WTC11 (cell line): Measurements from ENCODE around the gene ACTRT3. TPM values are rescaled to one million over a fixed set of nuclear protein-coding genes. Genes with fewer than 3 reads are reported as not detected.

ENCODE experiments used
- ATAC-seq: fragments of 200-7000 bp; cut with Tn5 transposase; 2 replicates; pipeline ENCODE4 v1.10.0; 2021; ENCODE audit warnings: mild to moderate bottlenecking, moderate library complexity
- CTCF ChIA-PET: fragments of 300-600 bp; sonication (Branson Sonifier 250); formaldehyde crosslinking; loops from one replicate; lab custom pipeline; 2021; ENCODE audit warnings: antibody characterized with exemption; lab: Charles Lee
- POLR2A ChIA-PET: fragments of 350-600 bp; sonication (Branson Sonifier 250); formaldehyde crosslinking; loops from one replicate; lab custom pipeline; 2021; ENCODE audit warnings: antibody characterized with exemption; lab: Charles Lee
- DNase-seq: peaks from one replicate; pipeline ENCODE4 v3.0.0; 2021; ENCODE audit warnings: low spot score
- H3K27ac Mint-ChIP-seq: 2 replicates; pipeline ENCODE4 v1.8.0; 2021; ENCODE audit warnings: mixed read lengths
- H3K27me3 Mint-ChIP-seq: 2 replicates; pipeline ENCODE4 v1.8.0; 2021; ENCODE audit warnings: low read depth, mild to moderate bottlenecking, moderate library complexity, mixed read lengths
- H3K36me3 Mint-ChIP-seq: 2 replicates; pipeline ENCODE4 v1.8.0; 2021; ENCODE audit warnings: mixed read lengths
- H3K4me1 Mint-ChIP-seq: 2 replicates; pipeline ENCODE4 v1.8.0; 2022; ENCODE audit warnings: mixed read lengths
- H3K4me3 Mint-ChIP-seq: 2 replicates; pipeline ENCODE4 v1.8.0; 2021; ENCODE audit warnings: mild to moderate bottlenecking, moderate library complexity, mixed read lengths
- H3K9me3 Mint-ChIP-seq: 2 replicates; pipeline ENCODE4 v1.8.0; 2021; ENCODE audit warnings: mixed read lengths
- CREM ChIP-seq: sonication (generic); formaldehyde crosslinking; IDR thresholded peaks from 2 replicates; pipeline ENCODE4 v1.8.1; 2022; ENCODE audit warnings: mild to moderate bottlenecking, missing genetic modification reagents, moderate library complexity
- ETV6 ChIP-seq: sonication (generic); formaldehyde crosslinking; IDR thresholded peaks from 2 replicates; pipeline ENCODE4 v1.8.1; 2022; ENCODE audit warnings: mild to moderate bottlenecking, missing genetic modification reagents
- FOXK1 ChIP-seq: sonication (generic); formaldehyde crosslinking; IDR thresholded peaks from 2 replicates; pipeline ENCODE4 v1.8.0; 2022; ENCODE audit warnings: mild to moderate bottlenecking, moderate library complexity, missing genetic modification reagents
- GTF2I ChIP-seq: fragments of 250-450 bp; sonication (Bioruptor Pico); conservative IDR thresholded peaks from 2 replicates; pipeline ENCODE4 v1.4.0; 2021; ENCODE audit warnings: mild to moderate bottlenecking
- MAX ChIP-seq: sonication (generic); formaldehyde crosslinking; IDR thresholded peaks from 2 replicates; pipeline ENCODE4 v1.8.0; 2022; ENCODE audit warnings: mild to moderate bottlenecking, missing genetic modification reagents
- MLX ChIP-seq: sonication (generic); formaldehyde crosslinking; IDR thresholded peaks from 2 replicates; pipeline ENCODE4 v1.8.1; 2023; ENCODE audit warnings: mild to moderate bottlenecking, missing genetic modification reagents, moderate library complexity
- NFE2L1 ChIP-seq: sonication (generic); formaldehyde crosslinking; IDR thresholded peaks from 2 replicates; pipeline ENCODE4 v1.8.1; 2023; ENCODE audit warnings: missing genetic modification reagents
- RELA ChIP-seq: sonication (generic); formaldehyde crosslinking; IDR thresholded peaks from 2 replicates; pipeline ENCODE4 v1.8.1; 2022; ENCODE audit warnings: missing genetic modification reagents, mild to moderate bottlenecking, borderline replicate concordance
- RORB ChIP-seq: fragments of 250-450 bp; sonication (Bioruptor Pico); IDR thresholded peaks from 2 replicates; pipeline ENCODE4 v1.9.0; 2021; ENCODE audit warnings: mild to moderate bottlenecking
- SMAD3 ChIP-seq: sonication (generic); formaldehyde crosslinking; IDR thresholded peaks from 2 replicates; pipeline ENCODE4 v1.8.0; 2022; ENCODE audit warnings: missing genetic modification reagents, mild to moderate bottlenecking, borderline replicate concordance
- SOX15 ChIP-seq: fragments of 250-450 bp; sonication (Bioruptor Pico); IDR thresholded peaks from 2 replicates; pipeline ENCODE4 v1.9.0; 2021; ENCODE audit warnings: mild to moderate bottlenecking
- USF2 ChIP-seq: sonication (generic); formaldehyde crosslinking; IDR thresholded peaks from 2 replicates; pipeline ENCODE4 v1.8.1; 2023; ENCODE audit warnings: mild to moderate bottlenecking, missing genetic modification reagents, moderate library complexity
- total RNA-seq: library from RNA; stranded (reverse); gene quantifications from 3 replicates; pipeline ENCODE4 v1.2.3, GENCODE V29; 2021
- TF ChIP-seq, protein P1 (sequence below): sonication (generic); formaldehyde crosslinking; IDR thresholded peaks from 2 replicates; pipeline ENCODE4 v1.8.0; 2023; ENCODE audit warnings: missing genetic modification reagents, mild to moderate bottlenecking, borderline replicate concordance
- TF ChIP-seq, protein P2 (sequence below): fragments of 250-450 bp; sonication (Bioruptor Pico); IDR thresholded peaks from 2 replicates; pipeline ENCODE4 v1.9.0; 2021; ENCODE audit warnings: mild to moderate bottlenecking, borderline replicate concordance
- TF ChIP-seq, protein P3 (sequence below): sonication (generic); formaldehyde crosslinking; IDR thresholded peaks from 2 replicates; pipeline ENCODE4 v1.8.1; 2023; ENCODE audit warnings: mild to moderate bottlenecking, missing genetic modification reagents
- TF ChIP-seq, protein P4 (sequence below): sonication (generic); formaldehyde crosslinking; IDR thresholded peaks from 2 replicates; pipeline ENCODE4 v1.8.0; 2022; ENCODE audit warnings: missing genetic modification reagents

Gene ACTRT3
- total RNA-seq, 1 experiment from 2014 or later, result 2.3 TPM

DNA sequence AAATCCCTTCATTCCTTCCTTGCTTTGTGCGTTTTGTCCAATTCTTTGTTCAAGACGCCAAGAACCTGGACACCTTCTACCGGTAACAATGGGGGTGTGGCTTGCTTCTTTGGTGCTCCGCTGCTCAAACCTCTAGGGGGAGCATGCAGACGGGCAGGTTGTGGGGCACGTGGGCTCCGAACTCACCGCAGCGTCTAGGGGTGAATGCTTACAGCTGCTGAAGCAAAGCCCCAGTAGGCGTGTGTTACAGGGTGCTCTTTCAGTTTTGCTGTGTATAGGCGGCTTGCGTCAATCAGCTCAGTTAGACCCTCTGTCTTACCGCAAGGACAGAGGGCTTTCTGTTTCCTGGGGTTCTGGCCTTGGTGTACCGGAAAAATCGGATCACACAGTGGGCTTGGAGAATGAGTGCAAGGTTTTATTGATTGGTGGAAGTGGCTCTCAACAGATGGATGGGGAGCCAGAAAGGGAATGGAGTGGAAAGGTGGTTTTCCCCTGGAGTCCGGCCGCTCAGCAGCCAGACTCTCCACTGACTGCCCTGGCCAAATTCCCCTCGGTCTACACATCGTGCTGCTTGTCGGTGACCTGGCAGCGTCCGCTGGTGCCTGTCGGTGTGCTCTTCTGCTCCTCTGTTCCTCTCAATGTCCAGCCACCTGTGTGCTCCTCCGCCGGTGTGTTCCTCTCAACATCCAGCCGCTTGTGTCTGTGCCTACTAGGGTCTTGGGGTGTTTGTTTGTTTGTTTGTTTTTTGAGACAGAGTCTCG lies 44.6 kb upstream of the ACTRT3 start:
- Mint-ChIP-seq H3K9me3 (peaks cover 16% of the 10 kb centered on the region), H3K27ac (0 out of 2 replicates have a peak overlapping the region, but pooled peaks have one; percentile 6), H3K27me3 (peaks cover 48% of the 10 kb centered on the region), H3K36me3 (peaks cover 11% of the 10 kb centered on the region), H3K4me3 (peak overlapping the region; percentile 75), H3K4me1 (peaks cover 34% of the 10 kb centered on the region)
- ChIA-PET CTCF (interaction anchor here (0.5 to 1.4 kb wide), 9 partner anchors 10 to 1529 kb away, joined by 3 to 7 read pairs (median 3); no protein-coding TSS in a partner anchor), POLR2A (no interaction called here)
- DNase-seq, result peak; percentile 71
- peak; percentile 55 for ATAC-seq
- TF ChIP-seq MAX (CRISPR knock-in tag) (peak; percentile 93), GTF2I (no peak), USF2 (CRISPR knock-in tag) (peak; percentile 87), SOX15 (CRISPR knock-in tag) (no peak), RORB (CRISPR knock-in tag) (no peak), RELA (no peak), ETV6 (CRISPR knock-in tag) (no peak), FOXK1 (CRISPR knock-in tag) (no peak), SMAD3 (CRISPR knock-in tag) (no peak), MLX (CRISPR knock-in tag) (no peak), NFE2L1 (CRISPR knock-in tag) (no peak), CREM (CRISPR knock-in tag) (no peak)
- TF ChIP-seq, protein P1, sequence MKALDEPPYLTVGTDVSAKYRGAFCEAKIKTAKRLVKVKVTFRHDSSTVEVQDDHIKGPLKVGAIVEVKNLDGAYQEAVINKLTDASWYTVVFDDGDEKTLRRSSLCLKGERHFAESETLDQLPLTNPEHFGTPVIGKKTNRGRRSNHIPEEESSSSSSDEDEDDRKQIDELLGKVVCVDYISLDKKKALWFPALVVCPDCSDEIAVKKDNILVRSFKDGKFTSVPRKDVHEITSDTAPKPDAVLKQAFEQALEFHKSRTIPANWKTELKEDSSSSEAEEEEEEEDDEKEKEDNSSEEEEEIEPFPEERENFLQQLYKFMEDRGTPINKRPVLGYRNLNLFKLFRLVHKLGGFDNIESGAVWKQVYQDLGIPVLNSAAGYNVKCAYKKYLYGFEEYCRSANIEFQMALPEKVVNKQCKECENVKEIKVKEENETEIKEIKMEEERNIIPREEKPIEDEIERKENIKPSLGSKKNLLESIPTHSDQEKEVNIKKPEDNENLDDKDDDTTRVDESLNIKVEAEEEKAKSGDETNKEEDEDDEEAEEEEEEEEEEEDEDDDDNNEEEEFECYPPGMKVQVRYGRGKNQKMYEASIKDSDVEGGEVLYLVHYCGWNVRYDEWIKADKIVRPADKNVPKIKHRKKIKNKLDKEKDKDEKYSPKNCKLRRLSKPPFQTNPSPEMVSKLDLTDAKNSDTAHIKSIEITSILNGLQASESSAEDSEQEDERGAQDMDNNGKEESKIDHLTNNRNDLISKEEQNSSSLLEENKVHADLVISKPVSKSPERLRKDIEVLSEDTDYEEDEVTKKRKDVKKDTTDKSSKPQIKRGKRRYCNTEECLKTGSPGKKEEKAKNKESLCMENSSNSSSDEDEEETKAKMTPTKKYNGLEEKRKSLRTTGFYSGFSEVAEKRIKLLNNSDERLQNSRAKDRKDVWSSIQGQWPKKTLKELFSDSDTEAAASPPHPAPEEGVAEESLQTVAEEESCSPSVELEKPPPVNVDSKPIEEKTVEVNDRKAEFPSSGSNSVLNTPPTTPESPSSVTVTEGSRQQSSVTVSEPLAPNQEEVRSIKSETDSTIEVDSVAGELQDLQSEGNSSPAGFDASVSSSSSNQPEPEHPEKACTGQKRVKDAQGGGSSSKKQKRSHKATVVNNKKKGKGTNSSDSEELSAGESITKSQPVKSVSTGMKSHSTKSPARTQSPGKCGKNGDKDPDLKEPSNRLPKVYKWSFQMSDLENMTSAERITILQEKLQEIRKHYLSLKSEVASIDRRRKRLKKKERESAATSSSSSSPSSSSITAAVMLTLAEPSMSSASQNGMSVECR (CRISPR knock-in tag), result 0 out of 2 replicates have a peak, but pooled peaks have one; percentile 28
- TF ChIP-seq, protein P2, sequence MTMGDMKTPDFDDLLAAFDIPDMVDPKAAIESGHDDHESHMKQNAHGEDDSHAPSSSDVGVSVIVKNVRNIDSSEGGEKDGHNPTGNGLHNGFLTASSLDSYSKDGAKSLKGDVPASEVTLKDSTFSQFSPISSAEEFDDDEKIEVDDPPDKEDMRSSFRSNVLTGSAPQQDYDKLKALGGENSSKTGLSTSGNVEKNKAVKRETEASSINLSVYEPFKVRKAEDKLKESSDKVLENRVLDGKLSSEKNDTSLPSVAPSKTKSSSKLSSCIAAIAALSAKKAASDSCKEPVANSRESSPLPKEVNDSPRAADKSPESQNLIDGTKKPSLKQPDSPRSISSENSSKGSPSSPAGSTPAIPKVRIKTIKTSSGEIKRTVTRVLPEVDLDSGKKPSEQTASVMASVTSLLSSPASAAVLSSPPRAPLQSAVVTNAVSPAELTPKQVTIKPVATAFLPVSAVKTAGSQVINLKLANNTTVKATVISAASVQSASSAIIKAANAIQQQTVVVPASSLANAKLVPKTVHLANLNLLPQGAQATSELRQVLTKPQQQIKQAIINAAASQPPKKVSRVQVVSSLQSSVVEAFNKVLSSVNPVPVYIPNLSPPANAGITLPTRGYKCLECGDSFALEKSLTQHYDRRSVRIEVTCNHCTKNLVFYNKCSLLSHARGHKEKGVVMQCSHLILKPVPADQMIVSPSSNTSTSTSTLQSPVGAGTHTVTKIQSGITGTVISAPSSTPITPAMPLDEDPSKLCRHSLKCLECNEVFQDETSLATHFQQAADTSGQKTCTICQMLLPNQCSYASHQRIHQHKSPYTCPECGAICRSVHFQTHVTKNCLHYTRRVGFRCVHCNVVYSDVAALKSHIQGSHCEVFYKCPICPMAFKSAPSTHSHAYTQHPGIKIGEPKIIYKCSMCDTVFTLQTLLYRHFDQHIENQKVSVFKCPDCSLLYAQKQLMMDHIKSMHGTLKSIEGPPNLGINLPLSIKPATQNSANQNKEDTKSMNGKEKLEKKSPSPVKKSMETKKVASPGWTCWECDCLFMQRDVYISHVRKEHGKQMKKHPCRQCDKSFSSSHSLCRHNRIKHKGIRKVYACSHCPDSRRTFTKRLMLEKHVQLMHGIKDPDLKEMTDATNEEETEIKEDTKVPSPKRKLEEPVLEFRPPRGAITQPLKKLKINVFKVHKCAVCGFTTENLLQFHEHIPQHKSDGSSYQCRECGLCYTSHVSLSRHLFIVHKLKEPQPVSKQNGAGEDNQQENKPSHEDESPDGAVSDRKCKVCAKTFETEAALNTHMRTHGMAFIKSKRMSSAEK (CRISPR knock-in tag), result no peak
- TF ChIP-seq, protein P3, sequence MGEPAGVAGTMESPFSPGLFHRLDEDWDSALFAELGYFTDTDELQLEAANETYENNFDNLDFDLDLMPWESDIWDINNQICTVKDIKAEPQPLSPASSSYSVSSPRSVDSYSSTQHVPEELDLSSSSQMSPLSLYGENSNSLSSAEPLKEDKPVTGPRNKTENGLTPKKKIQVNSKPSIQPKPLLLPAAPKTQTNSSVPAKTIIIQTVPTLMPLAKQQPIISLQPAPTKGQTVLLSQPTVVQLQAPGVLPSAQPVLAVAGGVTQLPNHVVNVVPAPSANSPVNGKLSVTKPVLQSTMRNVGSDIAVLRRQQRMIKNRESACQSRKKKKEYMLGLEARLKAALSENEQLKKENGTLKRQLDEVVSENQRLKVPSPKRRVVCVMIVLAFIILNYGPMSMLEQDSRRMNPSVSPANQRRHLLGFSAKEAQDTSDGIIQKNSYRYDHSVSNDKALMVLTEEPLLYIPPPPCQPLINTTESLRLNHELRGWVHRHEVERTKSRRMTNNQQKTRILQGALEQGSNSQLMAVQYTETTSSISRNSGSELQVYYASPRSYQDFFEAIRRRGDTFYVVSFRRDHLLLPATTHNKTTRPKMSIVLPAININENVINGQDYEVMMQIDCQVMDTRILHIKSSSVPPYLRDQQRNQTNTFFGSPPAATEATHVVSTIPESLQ (CRISPR knock-in tag), result no peak
- TF ChIP-seq, protein P4, sequence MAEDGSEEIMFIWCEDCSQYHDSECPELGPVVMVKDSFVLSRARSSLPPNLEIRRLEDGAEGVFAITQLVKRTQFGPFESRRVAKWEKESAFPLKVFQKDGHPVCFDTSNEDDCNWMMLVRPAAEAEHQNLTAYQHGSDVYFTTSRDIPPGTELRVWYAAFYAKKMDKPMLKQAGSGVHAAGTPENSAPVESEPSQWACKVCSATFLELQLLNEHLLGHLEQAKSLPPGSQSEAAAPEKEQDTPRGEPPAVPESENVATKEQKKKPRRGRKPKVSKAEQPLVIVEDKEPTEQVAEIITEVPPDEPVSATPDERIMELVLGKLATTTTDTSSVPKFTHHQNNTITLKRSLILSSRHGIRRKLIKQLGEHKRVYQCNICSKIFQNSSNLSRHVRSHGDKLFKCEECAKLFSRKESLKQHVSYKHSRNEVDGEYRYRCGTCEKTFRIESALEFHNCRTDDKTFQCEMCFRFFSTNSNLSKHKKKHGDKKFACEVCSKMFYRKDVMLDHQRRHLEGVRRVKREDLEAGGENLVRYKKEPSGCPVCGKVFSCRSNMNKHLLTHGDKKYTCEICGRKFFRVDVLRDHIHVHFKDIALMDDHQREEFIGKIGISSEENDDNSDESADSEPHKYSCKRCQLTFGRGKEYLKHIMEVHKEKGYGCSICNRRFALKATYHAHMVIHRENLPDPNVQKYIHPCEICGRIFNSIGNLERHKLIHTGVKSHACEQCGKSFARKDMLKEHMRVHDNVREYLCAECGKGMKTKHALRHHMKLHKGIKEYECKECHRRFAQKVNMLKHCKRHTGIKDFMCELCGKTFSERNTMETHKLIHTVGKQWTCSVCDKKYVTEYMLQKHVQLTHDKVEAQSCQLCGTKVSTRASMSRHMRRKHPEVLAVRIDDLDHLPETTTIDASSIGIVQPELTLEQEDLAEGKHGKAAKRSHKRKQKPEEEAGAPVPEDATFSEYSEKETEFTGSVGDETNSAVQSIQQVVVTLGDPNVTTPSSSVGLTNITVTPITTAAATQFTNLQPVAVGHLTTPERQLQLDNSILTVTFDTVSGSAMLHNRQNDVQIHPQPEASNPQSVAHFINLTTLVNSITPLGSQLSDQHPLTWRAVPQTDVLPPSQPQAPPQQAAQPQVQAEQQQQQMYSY (CRISPR knock-in tag), result no peak
